HepG2 (cell line): ENCODE measurements around the gene C21orf58. TPM values are rescaled to one million over a fixed set of nuclear protein-coding genes. Genes with fewer than 3 reads are reported as not detected.

Experiments used
- ATAC-seq: fragments of 200-7000 bp; cut with Tn5 transposase; 3 replicates; pipeline ENCODE4 v1.9.1; 2020; ENCODE audit warnings: mild to moderate bottlenecking, moderate library complexity
- BruUV-seq: library from RNA; stranded (reverse); fragments of 400-500 nt; replicated peaks from 2 replicates; lab custom pipeline; 2021; lab: Mats Ljungman, UMichigan
- CTCF ChIA-PET: fragments of 300-600 bp; formaldehyde crosslinking; extraction: SDS; loops from one replicate; lab custom pipeline; 2021; ENCODE audit warnings: low total read pairs, inconsistent platforms, low intra/inter-chr PET ratio; lab: Yijun Ruan, JAX
- POLR2A ChIA-PET: fragments of 350-600 bp; sonication (Branson Sonifier 250); formaldehyde crosslinking; loops from one replicate; lab custom pipeline; 2020; ENCODE audit warnings: antibody characterized with exemption, inconsistent platforms; lab: Yijun Ruan, JAX
- DNase-seq: peaks from one replicate; pipeline ENCODE4 v3.0.0-alpha.2; 2015; ENCODE audit warnings: low spot score
- FAIRE-seq: peaks from 3 replicates; lab custom pipeline; 2011; peaks lifted over from hg19 to GRCh38; lab: Jason Lieb, UNC
- H2AFZ ChIP-seq: one replicate; pipeline ENCODE4 v1.6.1; 2011; ENCODE audit warnings: low read length, inconsistent platforms
- H3K27ac ChIP-seq: fragments of 300-600 bp; 3 replicates; pipeline ENCODE4 v1.8.0; 2011; ENCODE audit warnings: mixed run types, mild to moderate bottlenecking, mixed read lengths, low read length, inconsistent platforms; ENCODE audit not compliant: insufficient read depth; ENCODE audit errors: extremely low read length
- H3K27me3 ChIP-seq, 2 experiments: fragments of 200-600 bp in 1 of 2; 2 replicates in 1 of 2; 3 replicates in 1 of 2; pipeline versions ENCODE4 v1.6.0 to v1.8.0; 2011; ENCODE audit warnings: low read length in 2 of 2, mild to moderate bottlenecking in 2 of 2, moderate library complexity in 2 of 2, inconsistent platforms in 1 of 2; ENCODE audit not compliant: insufficient read depth in 2 of 2, control insufficient read depth in 1 of 2
- H3K36me3 ChIP-seq, 2 experiments: fragments of 200-600 bp in 1 of 2; replicated peaks in 1 of 2; 2 replicates in 1 of 2; 3 replicates in 1 of 2; pipeline versions ENCODE4 v1.5.1 to v1.8.0; 2011; ENCODE audit warnings: low read length in 2 of 2, inconsistent platforms in 1 of 2; ENCODE audit not compliant: insufficient read depth in 2 of 2, control insufficient read depth in 1 of 2
- H3K4me1 ChIP-seq: 2 replicates; pipeline ENCODE4 v1.5.1; 2012; ENCODE audit warnings: low read length, inconsistent platforms; ENCODE audit not compliant: insufficient read depth
- H3K4me2 ChIP-seq: 2 replicates; pipeline ENCODE4 v1.6.0; 2011; ENCODE audit warnings: low read depth, low read length, inconsistent platforms
- H3K4me3 ChIP-seq, 3 experiments: fragments of 200-600 bp in 1 of 3; sonication (generic), shearing (Covaris generic) in 1 of 3; replicated peaks in 1 of 3; 2 replicates each; pipeline ENCODE4 v1.5.1; 2011 to 2016; ENCODE audit warnings: low read length in 3 of 3, inconsistent platforms in 2 of 3, low read depth in 2 of 3, mild to moderate bottlenecking in 2 of 3, control low read depth in 1 of 3, mixed read lengths in 1 of 3; ENCODE audit not compliant: insufficient read depth in 1 of 3
- H3K79me2 ChIP-seq: one replicate; pipeline ENCODE4 v1.6.1; 2011; ENCODE audit warnings: low read length, inconsistent platforms; ENCODE audit not compliant: insufficient read depth
- H3K9ac ChIP-seq: 2 replicates; pipeline ENCODE4 v1.6.0; 2011; ENCODE audit warnings: mild to moderate bottlenecking, low read depth, low read length, inconsistent platforms; ENCODE audit not compliant: insufficient read depth
- H3K9me3 ChIP-seq: 2 replicates; pipeline ENCODE4 v1.5.1; 2012; ENCODE audit warnings: mild to moderate bottlenecking, low read length
- H4K20me1 ChIP-seq: 2 replicates; pipeline ENCODE4 v1.6.0; 2011; ENCODE audit warnings: inconsistent platforms, mild to moderate bottlenecking, low read length, moderate library complexity; ENCODE audit not compliant: insufficient read depth
- AFF4 ChIP-seq: sonication (generic); formaldehyde crosslinking; IDR thresholded peaks from 2 replicates; pipeline ENCODE4 v1.4.0; 2020; ENCODE audit warnings: missing genetic modification reagents
- RFX5 ChIP-seq: IDR thresholded peaks from 2 replicates; pipeline ENCODE4 v1.6.1; 2011; ENCODE audit warnings: low read depth, low read length, improper control_type of control experiment
- RXRA ChIP-seq: sonication (generic); formaldehyde crosslinking; IDR thresholded peaks from 2 replicates; pipeline ENCODE4 v1.5.1; 2020; ENCODE audit warnings: missing genetic modification reagents
- ZNF24 ChIP-seq: fragments of 450-650 bp; IDR thresholded peaks from 2 replicates; pipeline ENCODE4 v1.6.1; 2017; ENCODE audit warnings: antibody characterized with exemption, mild to moderate bottlenecking
- WGBS: methylation state at CpG from one replicate; pipeline ENCODE4 v1.1.6; 2017; ENCODE audit warnings: low lambda C conversion rate; 5-methylcytosine and 5-hydroxymethylcytosine counted together
- in situ Hi-C: cut with HindIII; loops from 2 replicates; pipeline ENCODE4 v1.10.0; 2017; ENCODE audit warnings: low pct_unique_long_range_greater_than_20kb; ENCODE audit not compliant: extremely low pct_ligation_motif_present
- intact Hi-C: fragments of 100-400 bp; cut with micrococcal nuclease; formaldehyde crosslinking; loops from one replicate; pipeline ENCODE4 v1.10.0; 2022; ENCODE audit not compliant: unreplicated experiment
- polyA plus RNA-seq, 8 experiments: library from polyadenylated mRNA; depleted of rRNA in 3 of 8; stranded (reverse) in 7 of 8; unstranded in 1 of 8; fragments of >200 nt; fragmentation: Illumina TruSeq in 4 of 8; extraction: Trizol in 4 of 8; gene quantifications; 2 replicates each; pipeline versions ENCODE4 v1.2.1 to v1.2.3, GENCODE V29; 2011 to 2016; ENCODE audit warnings: low read depth in 4 of 8, missing spikeins in 1 of 8, mixed read lengths in 1 of 8; ENCODE audit not compliant: insufficient read depth in 1 of 8
- total RNA-seq, 5 experiments: library from RNA; depleted of rRNA; stranded (reverse); fragments of >200 nt; fragmentation: Illumina TruSeq; extraction: Trizol; gene quantifications; 2 replicates each; pipeline ENCODE4 v1.2.3, GENCODE V29; 2016; ENCODE audit warnings: low read depth in 1 of 5

The C21orf58 gene
- total and polyA plus RNA-seq, 2 of the 13 experiments (the other 11 are each of a cell fraction or from before 2014, with no cell fraction given) = 3.5 to 6.8 TPM

GRCh38 chr21:46301759-46302158 is 21.9 kb downstream of the C21orf58 start (continued):
- TF ChIP-seq AFF4 (no peak), ZNF24 (no peak)

GRCh38 chr21:46299167-46299566 is 24.5 kb downstream of the C21orf58 start:
- DNase-seq (no peak), ATAC-seq (no peak), FAIRE-seq (no peak)
- 80% methylated on average over 9 of the region's 9 CpGs for WGBS
- no peaks in the 10 kb centered on the region for H4K20me1 ChIP-seq
- no peaks in the 10 kb centered on the region for H3K79me2 ChIP-seq
- CTCF ChIA-PET = no interaction called here
- in situ Hi-C loops (no loop called here), intact Hi-C loops (no loop called here)
- no peaks in the 10 kb centered on the region for H3K9me3 ChIP-seq
- H3K27me3 ChIP-seq = no peaks in the 10 kb centered on the region
- TF ChIP-seq RFX5 = peak; percentile 93
- no peak for TF ChIP-seq RXRA (CRISPR knock-in tag)
- no peak overlapping the region for H3K9ac ChIP-seq
- POLR2A ChIA-PET = no interaction called here
- H2AFZ ChIP-seq = no peak overlapping the region
- peaks cover 0 to 12% of the 10 kb centered on the region in 2 experiments; a peak in 1 of 5 replicates for H3K36me3 ChIP-seq
- no peak overlapping the region for H3K27ac ChIP-seq
- no peak overlapping the region for H3K4me3 ChIP-seq
- H3K4me2 ChIP-seq = no peak overlapping the region
- no TSS peak for BruUV-seq
- H3K4me1 ChIP-seq = peaks cover 22% of the 10 kb centered on the region; the same call in 1 of the 2 replicates
